GM18868 (cell line): ENCODE measurements around the gene IL37.
"Not testable (repeated sequence)": the region's sequence is repeated elsewhere in the genome, so short reads cannot be mapped to it uniquely, and the experiment has no call there.

ENCODE experiments used
- ATAC-seq: cut with Tn5 transposase; IDR thresholded peaks from one replicate; pipeline ENCODE4 v1.9.1; 2021; ENCODE audit warnings: mild to moderate bottlenecking, moderate library complexity; ENCODE audit not compliant: unreplicated experiment

IL37 gene

DNA sequence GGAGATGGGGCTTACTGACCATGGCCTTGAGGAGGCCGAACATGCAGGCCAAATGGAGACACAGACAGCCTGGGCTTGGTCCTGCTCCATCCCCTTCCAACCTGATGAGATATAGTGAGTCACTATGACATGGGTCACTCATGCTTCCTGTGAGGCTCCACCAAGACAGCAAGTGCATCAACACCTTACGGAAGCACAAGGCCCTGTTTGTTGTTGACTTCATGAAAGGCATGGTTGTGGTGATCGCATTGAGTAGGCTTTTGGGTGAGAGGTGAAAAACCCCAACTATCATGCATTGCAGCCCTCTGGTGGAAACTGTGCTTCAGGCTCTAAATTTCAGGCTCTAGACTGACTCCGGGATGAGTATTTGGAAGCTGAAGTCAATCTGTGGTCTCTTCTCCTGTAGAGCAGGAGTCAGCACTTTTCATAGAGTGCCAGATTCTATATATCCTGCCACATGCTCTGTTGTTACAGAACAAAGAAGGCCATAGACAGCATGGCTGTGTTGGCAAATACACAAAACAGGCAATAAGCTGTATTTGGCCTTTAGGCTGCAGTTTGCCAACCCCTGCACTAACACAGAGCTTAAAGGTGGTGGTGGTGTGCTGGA, 10.1 kb downstream of the IL37 start:
- no peak for ATAC-seq

DNA sequence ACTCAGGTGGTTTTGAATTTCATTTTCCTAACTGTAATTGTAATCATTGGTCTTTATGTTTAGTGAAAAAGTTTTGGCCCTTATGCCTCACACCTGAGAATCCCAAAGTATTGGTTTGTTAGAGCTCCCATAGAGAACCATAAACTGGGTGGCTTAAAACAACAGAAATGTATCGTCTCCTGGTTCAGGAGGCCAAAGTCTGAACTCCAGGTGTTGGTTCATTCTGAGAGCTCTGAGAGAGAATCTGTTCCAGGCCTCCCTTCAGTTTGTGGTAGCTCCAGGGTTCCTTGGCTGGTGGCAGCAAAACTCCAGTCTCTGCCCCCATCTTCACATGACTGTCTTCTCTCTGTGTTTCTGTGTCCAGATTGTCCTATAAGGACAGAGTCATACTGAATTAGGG, 11.0 kb downstream of the IL37 start:
- ATAC-seq = no peak

DNA sequence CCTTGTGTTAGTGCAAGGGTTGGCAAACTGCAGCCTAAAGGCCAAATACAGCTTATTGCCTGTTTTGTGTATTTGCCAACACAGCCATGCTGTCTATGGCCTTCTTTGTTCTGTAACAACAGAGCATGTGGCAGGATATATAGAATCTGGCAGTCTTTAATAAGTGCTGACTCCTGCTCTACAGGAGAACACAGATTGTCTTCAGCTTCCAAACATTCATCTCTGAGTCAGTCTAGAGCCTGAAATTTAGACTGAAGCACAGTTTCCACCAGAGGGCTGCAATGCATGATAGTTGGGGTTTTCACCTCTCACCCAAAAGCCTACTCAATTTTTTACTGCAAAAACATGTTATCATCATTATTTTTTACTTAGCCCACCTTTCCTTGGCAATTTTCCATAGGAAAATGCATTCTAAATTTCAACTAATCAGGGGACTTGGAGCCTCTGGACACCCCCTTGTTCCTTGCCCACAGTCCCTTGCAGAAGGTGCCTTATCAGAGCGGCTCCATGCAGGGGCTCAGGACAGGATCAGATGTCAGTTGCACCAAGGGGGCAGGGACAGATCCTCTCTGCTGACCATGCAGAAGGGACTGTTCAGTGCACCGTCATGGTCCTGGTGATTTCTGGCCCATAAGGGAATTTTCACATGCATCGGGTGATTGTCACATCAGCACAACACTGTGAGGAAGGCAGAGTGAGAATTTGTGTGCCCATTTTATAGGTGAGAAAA, 12.4 kb downstream of the IL37 start:
- no peak for ATAC-seq

DNA sequence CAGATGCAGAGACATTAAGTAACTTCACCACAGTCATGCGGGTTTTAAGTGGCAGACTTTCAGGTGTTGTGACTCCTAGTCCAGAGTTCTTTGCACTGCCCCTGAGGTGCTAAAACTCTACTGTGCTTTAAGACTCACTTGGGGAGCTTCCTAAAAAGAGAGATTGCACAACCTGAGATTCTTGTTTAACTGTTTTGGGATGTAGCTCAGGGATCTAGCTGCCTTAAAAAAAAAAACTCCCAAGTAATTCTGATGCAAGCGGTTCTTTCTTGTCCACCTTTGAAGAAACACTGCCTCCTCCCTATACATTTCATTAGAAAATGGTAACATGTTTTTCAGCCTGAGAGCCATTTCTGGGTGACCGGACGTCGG, 13.0 kb downstream of the IL37 start:
- ATAC-seq = no peak

DNA sequence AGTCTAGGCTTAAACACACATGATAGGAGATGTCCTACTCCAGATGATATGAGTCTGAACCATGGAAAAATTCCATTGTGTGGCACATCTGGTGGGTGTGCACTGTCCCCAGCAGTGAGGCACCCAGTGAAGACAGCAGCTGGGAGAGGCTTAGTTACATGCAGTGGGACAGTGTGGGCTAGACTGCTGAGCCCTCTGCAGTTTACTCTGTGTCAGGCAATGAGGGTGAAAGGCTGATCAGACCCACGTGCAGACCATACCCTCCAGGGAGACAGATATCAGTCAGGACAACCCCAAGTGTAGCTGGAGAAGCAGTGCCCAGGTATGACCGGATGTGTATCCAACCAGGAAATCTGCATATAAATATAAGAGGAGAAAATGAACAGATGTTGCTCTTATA, 13.4 kb downstream of the IL37 start:
- no peak for ATAC-seq

DNA sequence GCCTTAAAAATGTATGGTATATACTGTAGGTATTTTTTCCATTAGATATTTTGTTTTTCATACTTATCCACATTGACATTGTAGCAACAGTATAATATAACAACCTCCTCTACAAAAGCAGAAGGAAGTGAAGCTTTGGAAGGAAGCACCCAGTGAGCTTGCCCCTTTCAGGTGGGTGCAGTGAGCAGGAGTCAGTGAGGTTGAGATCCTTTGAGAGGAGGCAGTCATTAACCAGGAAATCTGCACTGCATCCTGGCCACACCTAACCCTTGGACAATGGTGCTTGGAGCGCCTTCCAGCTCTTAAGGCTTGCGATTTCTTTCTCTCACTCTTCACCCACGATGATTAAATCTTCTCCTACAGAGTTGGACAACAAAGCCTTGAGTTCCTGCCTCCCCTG, 13.9 kb downstream of the IL37 start:
- ATAC-seq = no peak

DNA sequence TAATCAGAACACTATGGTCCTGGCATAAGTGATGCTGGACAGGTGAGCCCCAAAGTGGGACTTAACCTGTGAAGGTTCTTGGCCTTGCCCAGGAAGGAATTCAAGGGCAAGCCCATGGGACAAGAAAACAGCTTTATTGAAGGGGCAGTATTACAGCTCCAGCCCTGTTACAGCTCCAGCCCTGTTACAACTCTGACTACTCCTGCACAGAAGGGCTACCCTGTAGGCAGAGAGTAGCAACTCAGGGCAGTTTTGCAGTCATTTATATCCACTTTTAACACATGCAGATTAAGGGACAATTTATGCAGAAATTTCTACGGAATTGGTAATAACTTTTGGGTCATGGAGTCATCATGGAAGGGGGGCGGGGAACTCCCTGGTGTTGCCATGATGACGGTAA, 15.7 kb downstream of the IL37 start:
- no peak for ATAC-seq

DNA sequence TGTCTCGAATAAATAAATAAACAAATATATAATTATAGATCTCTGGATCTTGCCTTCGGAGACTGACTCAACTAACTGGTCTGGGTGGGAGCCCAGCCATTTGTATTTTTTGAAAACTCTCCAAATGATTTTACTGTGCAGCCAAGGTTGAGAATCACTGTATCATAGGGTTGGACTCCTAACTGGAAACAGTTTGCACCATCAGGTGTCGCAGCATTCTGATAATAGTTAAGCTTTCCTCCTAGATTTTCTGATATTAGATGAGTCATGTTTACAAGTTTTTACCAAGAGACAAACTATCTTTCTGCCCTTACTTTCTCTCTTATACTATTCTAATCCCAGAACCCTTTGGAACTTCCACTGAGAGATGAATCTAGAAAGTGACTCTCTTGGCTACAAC, 16.8 kb downstream of the IL37 start:
- no peak for ATAC-seq

DNA sequence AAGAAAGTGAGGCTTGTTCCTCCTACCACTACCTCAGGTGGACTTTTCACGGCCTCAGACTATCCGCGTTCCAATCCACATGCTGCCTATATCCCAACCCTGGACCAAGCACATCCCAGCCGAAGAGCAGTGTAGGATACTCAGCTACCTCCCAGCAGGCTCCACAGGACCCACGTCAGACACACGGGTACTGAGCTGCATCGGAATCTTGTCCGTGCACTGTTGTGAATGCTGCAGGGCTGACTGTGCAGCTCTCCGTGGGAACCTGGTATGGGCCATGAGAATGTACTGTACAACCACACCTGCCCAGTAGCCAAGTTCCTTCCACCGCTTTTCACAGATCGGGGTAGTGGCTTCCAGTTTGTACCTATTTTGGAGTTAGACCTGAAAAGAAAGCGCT, 22.3 kb downstream of the IL37 start:
- no peak for ATAC-seq

DNA sequence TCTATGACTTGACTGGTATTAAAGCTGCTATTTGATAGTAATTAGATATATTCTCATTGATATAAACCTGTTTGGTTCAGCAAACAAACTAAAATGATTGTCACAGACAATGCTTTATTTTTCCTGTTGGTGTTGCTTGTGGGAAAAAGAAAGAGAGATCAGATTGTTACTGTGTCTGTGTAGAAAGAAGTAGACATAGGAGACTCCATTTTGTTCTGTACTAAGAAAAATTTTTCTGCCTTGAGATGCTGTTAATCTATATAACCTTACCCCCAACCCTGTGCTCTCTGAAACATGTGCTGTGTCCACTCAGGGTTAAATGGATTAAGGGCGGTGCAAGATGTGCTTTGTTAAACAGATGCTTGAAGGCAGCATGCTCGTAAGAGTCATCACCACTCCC, 23.2 kb downstream of the IL37 start:
- ATAC-seq = not testable (repeated sequence)

DNA sequence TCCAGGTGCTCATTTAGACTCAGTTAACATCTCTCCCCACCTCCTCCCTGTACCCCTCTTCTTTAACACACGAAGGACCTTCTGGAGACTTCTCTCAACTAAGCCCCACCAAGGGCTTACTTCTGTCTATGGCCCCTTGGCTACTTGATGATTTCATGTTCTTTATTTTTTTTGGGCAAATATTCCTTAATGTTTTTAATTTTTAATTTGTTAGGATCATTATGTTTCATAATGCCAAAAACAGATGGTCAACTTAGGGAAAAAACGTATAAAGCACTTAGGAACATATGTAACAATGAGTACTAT, 25.9 kb downstream of the IL37 start:
- no peak for ATAC-seq

DNA sequence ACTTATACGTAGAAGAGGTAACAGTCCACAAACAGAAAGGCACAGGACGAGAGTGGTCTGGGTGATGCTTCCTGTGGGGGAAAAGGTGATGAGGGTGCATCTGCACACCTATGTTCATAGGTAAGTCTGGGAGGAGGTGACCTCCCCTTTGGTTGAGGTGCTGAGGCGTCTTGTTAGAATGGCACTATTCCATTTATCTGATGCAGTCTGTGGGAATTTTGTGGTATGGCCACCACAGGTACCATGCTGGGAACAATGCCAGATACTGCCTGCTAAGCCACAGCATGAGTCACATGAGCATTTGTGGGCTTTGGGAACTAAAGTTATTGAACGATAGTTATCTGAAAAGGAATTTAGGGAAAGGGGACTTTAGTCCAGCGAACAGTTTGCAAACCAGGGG, 27.9 kb downstream of the IL37 start:
- ATAC-seq = no peak

DNA sequence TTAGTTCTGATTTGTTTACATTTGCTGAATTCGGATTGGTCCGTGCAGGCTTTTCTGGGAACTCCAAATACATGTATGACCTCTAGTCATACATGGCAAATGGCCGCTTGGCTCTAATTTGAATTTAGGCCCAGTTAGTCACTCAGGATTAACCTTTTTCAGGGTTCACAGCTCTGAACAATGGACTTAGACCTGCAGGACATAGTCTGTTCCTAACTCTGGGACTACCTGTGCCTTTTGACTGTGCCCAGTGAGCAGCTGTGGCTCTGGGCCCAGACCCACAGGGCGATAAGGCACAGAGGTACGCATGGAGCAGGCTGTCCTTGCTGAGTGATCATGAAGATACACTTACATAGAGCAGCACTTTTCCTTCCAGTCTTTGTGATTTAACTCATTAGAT, 28.5 kb downstream of the IL37 start:
- ATAC-seq = no peak

DNA sequence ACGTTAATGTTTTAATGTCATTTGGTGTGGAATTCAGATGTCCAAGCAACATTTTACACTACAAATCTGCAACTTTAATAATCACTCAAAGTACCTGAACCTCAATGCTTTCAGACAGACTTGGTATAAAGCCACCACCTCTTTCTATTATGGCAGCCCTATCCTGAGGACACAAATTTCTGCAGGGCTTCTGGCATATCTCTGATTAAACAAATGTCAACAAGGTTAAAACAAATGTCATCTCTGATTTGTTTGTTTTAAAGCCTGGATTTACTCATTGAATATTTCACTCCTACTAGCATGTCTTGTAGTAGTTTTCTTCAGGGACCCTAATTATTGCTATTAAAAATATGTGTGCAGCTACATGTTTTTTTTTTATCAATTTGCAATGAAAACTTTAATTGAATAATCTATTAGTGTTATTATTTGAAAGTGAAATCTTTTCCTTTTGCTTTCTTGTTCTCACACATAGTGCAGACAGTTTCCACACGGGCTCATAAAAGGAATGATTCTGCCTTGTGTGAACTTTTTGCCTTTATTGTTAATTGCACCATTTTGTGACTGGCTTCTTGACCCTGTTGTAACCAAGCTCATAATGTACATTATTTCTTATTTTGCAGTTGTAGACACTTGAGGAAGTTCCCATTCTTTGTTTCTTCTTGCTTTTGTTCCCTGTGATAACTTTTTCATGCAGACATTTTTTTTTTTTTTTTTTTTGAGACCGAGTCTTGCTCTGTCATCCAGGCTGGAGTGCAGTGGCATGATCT, 30.1 kb downstream of the IL37 start:
- no peak for ATAC-seq

DNA sequence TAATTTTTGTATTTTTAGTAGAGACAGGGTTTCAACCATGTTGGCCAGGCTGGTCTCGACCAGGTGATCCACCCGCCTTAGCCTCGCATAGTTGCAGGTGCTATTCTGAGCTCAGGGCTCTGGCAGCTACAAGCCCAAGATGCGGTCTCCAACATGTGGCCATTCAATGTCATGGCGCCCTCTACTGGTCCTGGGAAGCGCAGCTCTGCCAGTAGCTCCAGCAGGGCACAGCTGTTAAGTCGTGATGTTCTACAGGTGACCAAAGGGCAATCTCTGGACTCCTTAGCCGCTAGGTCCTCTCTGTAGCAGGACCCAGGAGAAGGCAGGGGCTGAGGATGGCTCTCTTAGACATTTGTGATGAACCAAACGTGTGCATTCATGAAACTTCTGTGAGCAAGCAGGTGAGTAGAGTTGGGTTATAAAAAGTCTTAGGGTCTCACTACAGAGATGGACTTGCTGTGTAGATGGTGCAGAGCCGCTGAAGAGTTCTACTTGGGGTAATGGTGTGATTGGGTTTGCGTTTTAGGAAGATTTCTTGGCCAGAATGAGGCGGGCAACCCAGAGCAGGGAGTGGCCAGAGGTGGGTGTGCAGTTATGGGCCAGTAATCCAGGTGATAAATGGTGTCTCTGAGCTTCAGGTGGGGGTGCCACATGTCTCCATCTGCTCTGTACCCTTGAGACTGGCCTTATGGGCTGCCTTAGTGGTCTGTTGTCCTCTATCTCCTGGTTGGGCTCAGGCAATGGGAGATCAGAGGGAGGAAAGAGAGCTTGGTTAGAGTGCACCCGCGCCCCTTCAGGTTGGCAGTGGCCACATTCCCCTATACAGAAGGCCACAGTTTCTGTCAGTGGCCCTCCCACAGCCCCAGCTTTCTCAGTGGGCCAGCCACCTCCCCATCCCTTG, 31.0 kb downstream of the IL37 start:
- ATAC-seq = peak; percentile 74

DNA sequence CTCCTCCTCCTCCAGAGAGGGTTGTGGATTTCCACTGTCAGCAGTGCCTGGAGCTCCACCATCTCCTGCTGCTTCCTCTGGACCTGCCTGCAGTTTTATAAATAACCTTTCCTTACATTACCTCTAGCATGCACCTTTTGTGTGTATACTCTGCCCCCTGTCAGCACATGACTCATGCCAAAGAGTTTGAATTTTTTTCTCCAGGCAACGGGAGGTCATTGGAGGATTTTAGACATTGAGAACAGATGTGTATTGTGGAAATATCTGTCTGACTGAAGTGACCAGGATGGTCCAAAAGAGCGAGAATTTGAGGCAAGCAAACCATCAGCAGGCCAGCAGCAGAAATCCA, 31.7 kb downstream of the IL37 start:
- ATAC-seq = no peak

DNA sequence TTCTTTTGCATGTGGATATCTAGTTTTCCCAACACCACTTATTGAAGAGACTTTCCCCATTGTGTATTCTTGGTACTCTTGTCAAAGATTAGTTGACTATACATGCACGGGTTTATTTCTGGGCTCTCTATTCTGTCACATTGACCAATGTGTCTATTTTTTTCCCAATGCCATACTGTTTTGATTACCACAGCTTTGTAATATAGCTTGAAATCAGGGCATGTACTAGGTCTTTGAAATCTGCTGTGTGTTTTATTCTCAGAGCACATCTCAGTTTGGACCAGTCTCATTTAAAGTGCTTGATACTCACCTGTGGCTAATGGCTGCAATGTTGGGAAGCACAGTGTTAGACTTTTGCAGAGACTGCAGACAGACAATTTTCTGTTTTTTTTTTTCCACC, 34.0 kb downstream of the IL37 start:
- ATAC-seq = no peak

DNA sequence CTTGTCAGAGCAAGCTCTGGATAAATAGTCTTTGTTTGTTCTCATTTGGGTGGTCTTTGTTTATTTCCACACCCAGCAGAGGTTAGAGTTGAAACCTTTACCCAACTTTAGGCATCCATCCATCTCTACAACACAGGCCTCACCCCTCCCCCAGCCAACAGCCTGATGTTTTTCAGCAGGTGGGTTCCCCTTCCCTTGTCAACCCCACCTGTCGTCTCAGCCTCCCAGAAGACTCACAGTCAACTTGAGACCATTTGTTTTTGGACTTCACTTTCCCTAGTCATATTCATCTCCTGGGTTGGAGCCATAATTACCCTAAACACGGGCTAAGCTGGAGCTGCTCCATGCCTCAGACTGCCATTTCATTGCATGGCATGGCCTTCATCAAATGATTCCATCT, 35.1 kb downstream of the IL37 start:
- no peak for ATAC-seq

DNA sequence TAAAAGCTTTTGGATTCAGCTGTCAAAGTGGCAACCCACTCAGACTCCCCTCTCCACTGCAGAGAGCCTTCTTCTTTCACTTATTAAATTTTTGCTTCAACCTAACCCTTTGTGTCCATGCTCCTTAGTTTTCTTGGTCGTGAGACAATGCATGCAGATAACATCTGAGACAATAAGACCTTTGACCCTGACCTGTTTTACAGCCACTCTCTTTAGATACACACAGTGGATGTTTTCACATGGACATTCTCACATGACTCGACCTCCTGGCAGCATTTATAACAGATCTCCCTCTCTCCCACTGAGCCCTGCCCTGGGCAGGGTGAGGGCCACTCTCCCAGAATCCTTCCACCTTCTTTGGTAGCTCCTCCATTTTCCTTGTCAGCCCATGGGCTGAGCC, 36.4 kb downstream of the IL37 start:
- ATAC-seq = no peak

DNA sequence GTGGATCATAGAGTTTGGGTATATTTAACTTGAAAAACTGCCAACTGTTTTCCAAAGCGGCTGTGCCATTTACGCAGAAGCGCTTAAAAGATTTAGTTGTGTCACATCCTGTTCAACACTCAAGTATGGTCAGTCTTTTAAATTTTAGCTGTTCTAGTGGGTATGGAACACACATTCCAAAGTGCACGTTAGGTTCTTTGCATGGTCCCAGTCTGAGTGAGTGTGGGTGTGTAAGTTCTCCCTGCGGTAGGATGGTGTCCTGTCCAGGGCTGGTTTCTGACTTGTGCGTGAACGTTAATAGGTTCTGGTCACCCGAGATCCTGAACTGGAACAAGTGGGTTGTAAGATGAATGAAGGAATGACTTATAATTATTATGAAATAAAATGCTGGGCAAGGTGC, 38.5 kb downstream of the IL37 start:
- ATAC-seq = no peak

DNA sequence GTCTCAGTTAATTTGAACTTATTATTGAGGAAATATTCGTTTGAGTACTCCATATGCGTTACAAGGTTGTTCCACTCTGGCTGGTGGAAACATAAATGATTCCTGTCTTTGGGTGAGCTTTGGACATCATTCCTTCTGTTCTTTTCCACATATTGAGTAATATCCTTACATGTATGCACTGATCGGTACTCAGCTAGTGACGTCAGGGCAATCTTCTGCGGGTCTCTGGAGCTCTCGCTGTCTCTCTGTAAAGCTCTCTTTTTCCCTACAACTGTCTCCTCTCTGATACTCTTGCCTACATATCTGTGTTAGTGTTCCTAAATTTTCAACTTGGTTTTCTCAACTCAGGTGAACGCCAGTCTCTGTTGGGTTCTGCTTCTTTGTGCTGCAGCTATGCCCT, 43.4 kb downstream of the IL37 start:
- ATAC-seq = no peak

DNA sequence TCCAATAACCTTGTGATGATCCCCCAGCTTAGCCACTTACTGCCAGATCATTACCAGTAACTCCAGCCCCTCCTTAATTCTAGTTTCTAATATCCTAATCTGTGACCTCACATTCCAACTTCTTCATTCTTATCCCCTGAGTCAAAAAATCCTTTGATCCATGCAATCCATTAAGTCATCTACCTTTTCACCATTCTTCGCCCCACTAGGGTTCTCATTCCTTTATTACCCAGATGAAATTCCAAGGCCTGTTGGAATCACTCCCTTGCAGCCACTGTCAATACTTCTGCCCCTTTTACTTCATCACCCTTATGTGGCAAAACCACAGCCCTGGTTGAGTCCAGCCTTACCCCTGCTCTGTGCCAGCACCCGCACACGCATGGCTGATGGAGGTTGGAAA, 46.5 kb downstream of the IL37 start:
- no peak for ATAC-seq
